Measurements from ENCODE around the gene CENPQ. TPM values are rescaled to one million over a fixed set of nuclear protein-coding genes. Genes with fewer than 3 reads are reported as not detected.

CENPQ gene
- total RNA-seq, 1 donor from 2014 or later, result 4.1 TPM

- FAIRE-seq, result no peak
- Histone ChIP-seq H3K4me2 (ENCODE audit: low read length) (no peak overlapping the region), H4K20me1 (ENCODE audit: insufficient read depth, low read length) (no peaks in the 10 kb centered on the region), H3K79me2 (ENCODE audit: insufficient read depth, low read length) (no peaks in the 10 kb centered on the region), H3K4me1 (ENCODE audit: insufficient read depth, low read length) (no peaks in the 10 kb centered on the region), H3K27ac (ENCODE audit: low read depth, low read length) (no peak overlapping the region), H3K9me3 (ENCODE audit: insufficient read depth, low read depth, low read length) (no peaks in the 10 kb centered on the region), H2AFZ (ENCODE audit: low read depth, low read length) (no peak overlapping the region), H3K36me3 (ENCODE audit: insufficient read depth, low read length) (no peaks in the 10 kb centered on the region), H3K4me3 (ENCODE audit: insufficient read depth, low read depth, low read length) (no peak overlapping the region), H3K27me3 (ENCODE audit: insufficient read depth, low read length) (no peaks in the 10 kb centered on the region), H3K9ac (ENCODE audit: low read length) (no peak overlapping the region)
- TF ChIP-seq EZH2 (IDR thresholded peaks at IDR 0.05; ENCODE audit: insufficient read depth, low read length), result no peak
- TF ChIP-seq CTCF (IDR thresholded peaks at IDR 0.05; ENCODE audit: insufficient read depth, low read depth, low read length), result no peak
- H3K4me1 Mint-ChIP-seq (ENCODE audit: low read depth, unreplicated experiment), result no peaks in the 10 kb centered on the region
- no peaks in the 10 kb centered on the region for H3K36me3 Mint-ChIP-seq (ENCODE audit: low read depth, unreplicated experiment)
- DNase-seq (ENCODE audit: low read depth), result no peak
- H3K9me3 Mint-ChIP-seq (ENCODE audit: unreplicated experiment), result no peaks in the 10 kb centered on the region
- no peak overlapping the region for H3K27ac Mint-ChIP-seq (ENCODE audit: unreplicated experiment)
- H3K27me3 Mint-ChIP-seq (ENCODE audit: low read depth, unreplicated experiment), result no peaks in the 10 kb centered on the region
- no peak overlapping the region for H3K4me3 Mint-ChIP-seq (ENCODE audit: unreplicated experiment)
Observed at GRCh38 chr6:49497304-49497703, 34.1 kb downstream of the CENPQ start.

- Histone ChIP-seq H3K36me3 (ENCODE audit: insufficient read depth, low read length) (no peaks in the 10 kb centered on the region), H3K9ac (ENCODE audit: low read length) (no peak overlapping the region), H2AFZ (ENCODE audit: low read depth, low read length) (no peak overlapping the region), H3K9me3 (ENCODE audit: insufficient read depth, low read depth, low read length) (no peaks in the 10 kb centered on the region), H4K20me1 (ENCODE audit: insufficient read depth, low read length) (no peaks in the 10 kb centered on the region), H3K4me1 (ENCODE audit: insufficient read depth, low read length) (no peaks in the 10 kb centered on the region), H3K79me2 (ENCODE audit: insufficient read depth, low read length) (no peaks in the 10 kb centered on the region), H3K27me3 (ENCODE audit: insufficient read depth, low read length) (no peaks in the 10 kb centered on the region), H3K27ac (ENCODE audit: low read depth, low read length) (no peak overlapping the region), H3K4me3 (ENCODE audit: insufficient read depth, low read depth, low read length) (no peak overlapping the region), H3K4me2 (ENCODE audit: low read length) (no peak overlapping the region)
- no peaks in the 10 kb centered on the region for H3K36me3 Mint-ChIP-seq (ENCODE audit: low read depth, unreplicated experiment)
- FAIRE-seq (no peak), DNase-seq (ENCODE audit: low read depth) (no peak)
- H3K4me1 Mint-ChIP-seq (ENCODE audit: low read depth, unreplicated experiment), result no peaks in the 10 kb centered on the region
- no peaks in the 10 kb centered on the region for H3K9me3 Mint-ChIP-seq (ENCODE audit: unreplicated experiment)
- no peak overlapping the region for H3K27ac Mint-ChIP-seq (ENCODE audit: unreplicated experiment)
- H3K4me3 Mint-ChIP-seq (ENCODE audit: unreplicated experiment), result no peak overlapping the region
- no peaks in the 10 kb centered on the region for H3K27me3 Mint-ChIP-seq (ENCODE audit: low read depth, unreplicated experiment)
- TF ChIP-seq CTCF (IDR thresholded peaks at IDR 0.05; ENCODE audit: insufficient read depth, low read depth, low read length), result no peak
- TF ChIP-seq EZH2 (IDR thresholded peaks at IDR 0.05; ENCODE audit: insufficient read depth, low read length), result no peak
Observed at GRCh38 chr6:49499126-49499525, 36.0 kb downstream of the CENPQ start.

- FAIRE-seq (no peak), DNase-seq (ENCODE audit: low read depth) (no peak)
- Mint-ChIP-seq H3K4me3 (ENCODE audit: unreplicated experiment) (no peak within 1 kb of the TSS), H3K4me1 (ENCODE audit: low read depth, unreplicated experiment) (no peaks in the 10 kb centered on the region), H3K36me3 (ENCODE audit: low read depth, unreplicated experiment) (no peaks in the 10 kb centered on the region), H3K9me3 (ENCODE audit: unreplicated experiment) (no peaks in the 10 kb centered on the region), H3K27me3 (ENCODE audit: low read depth, unreplicated experiment) (no peaks in the 10 kb centered on the region), H3K27ac (ENCODE audit: unreplicated experiment) (no peak within 1 kb of the TSS)
- Histone ChIP-seq H3K9ac (ENCODE audit: low read length) (no peak within 1 kb of the TSS), H3K79me2 (ENCODE audit: insufficient read depth, low read length) (no peaks in the 10 kb centered on the region), H3K27me3 (ENCODE audit: insufficient read depth, low read length) (no peaks in the 10 kb centered on the region), H3K36me3 (ENCODE audit: insufficient read depth, low read length) (no peaks in the 10 kb centered on the region), H3K4me3 (ENCODE audit: insufficient read depth, low read depth, low read length) (no peak within 1 kb of the TSS), H3K4me2 (ENCODE audit: low read length) (no peak within 1 kb of the TSS), H4K20me1 (ENCODE audit: insufficient read depth, low read length) (no peaks in the 10 kb centered on the region), H3K9me3 (ENCODE audit: insufficient read depth, low read depth, low read length) (no peaks in the 10 kb centered on the region), H3K4me1 (ENCODE audit: insufficient read depth, low read length) (no peaks in the 10 kb centered on the region), H3K27ac (ENCODE audit: low read depth, low read length) (no peak within 1 kb of the TSS), H2AFZ (ENCODE audit: low read depth, low read length) (no peak within 1 kb of the TSS)
- TF ChIP-seq CTCF (IDR thresholded peaks at IDR 0.05; ENCODE audit: insufficient read depth, low read depth, low read length), result no peak
Observed at GRCh38 chr6:49499623-49500022, 36.5 kb downstream of the CENPQ start, which contains the start of gene GLYATL3. Gene GLYATL3 (plus strand): TSS chr6:49499923. CDS start chr6:49511991, 12,068 bp downstream.

Data from astrocyte (in vitro differentiated cells and primary cell).